ENCODE measurements around the gene GRIN2A. TPM values are rescaled to one million over a fixed set of nuclear protein-coding genes. Genes with fewer than 3 reads are reported as not detected.

GRIN2A gene
- total RNA-seq, 1 donor from 2014 or later = 0.03 TPM

DNA sequence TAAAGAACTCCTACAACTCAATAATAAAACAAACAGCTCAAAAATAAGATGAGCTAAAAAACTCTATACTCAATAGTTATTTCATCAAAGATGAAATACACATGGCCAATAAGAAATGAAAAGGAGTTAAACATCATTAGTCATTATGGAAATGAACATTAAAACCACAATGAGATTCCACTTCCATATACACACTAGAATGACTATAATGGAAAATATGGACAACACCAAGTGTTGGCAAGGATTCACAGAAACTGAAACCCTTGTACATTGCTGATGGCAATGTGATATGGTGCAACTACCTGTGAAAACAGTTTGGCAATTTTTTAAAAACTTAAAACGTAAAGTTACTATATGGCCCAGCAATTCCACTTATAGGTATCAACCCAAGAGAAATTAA, 91.4 kb downstream of the GRIN2A start:
- ATAC-seq (no peak), DNase-seq (ENCODE audit: low spot score) (no peak)

GRCh38 chr16:10088380-10088793, 93.8 kb downstream of the GRIN2A start:
- ATAC-seq = no peak
- no peak for DNase-seq (ENCODE audit: low spot score)

DNA sequence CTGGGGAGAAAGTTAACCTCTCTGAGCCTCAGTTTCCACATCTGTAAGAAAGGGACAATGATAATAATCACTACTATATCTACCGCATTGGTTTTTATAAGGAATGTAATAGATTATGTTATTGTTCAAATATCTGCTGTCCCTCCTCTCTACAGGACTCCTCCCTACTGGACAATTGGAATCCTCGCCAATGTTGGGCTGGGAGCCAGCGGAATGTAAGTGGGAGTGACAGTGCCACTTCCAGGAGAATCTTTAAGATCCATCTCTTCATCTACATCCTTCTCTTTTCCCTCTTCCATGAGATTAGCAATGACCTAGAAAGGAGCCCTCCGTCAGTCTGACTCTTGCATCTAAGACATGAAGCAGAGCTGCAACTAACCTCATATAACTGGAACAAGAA, 95.1 kb downstream of the GRIN2A start:
- ATAC-seq (no peak), DNase-seq (ENCODE audit: low spot score) (no peak)

GRCh38 chr16:10086620-10087019, 95.6 kb downstream of the GRIN2A start:
- DNase-seq (ENCODE audit: low spot score) = no peak
- no peak for ATAC-seq

DNA sequence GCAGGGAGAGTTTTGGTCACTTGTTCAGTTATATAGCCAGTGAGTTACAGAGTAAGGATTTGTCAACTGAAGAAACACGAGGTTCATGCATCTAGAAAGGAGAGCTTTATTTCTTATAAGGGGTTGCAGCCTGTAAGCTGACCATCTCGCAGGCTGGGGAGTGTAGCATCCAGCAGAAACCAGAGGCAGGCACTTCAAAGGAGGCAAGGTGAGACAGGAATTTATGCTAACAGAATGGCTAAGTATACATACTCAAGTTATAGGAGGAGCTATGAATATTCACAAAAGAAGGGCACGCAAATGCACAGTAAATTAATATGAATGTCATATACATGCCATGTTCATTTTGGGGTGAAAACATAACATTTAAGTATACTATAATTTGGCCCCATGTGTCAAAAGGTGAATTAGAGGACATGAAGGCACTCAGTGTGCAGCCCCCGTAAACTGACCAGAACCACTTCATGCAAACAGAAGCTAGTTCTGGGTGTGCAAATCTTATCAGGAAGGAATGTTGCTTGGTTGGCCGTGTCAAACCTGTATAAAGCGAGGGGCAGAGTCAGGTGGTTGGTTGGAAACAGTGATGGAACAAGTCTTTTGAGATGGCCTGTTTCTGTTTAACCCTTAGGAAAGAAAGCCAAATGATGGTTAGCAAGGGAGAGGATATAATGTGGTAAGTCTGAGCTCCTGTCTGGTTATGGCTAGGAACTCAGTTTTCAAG, 97.0 kb downstream of the GRIN2A start:
- no peak for ATAC-seq
- DNase-seq (ENCODE audit: low spot score) = no peak

- no peak for ATAC-seq
- no peak for DNase-seq (ENCODE audit: low spot score)
Measured at GRCh38 chr16:10083301-10083700, 98.9 kb downstream of the GRIN2A start.

GRCh38 chr16:10081201-10081940, 100.9 kb downstream of the GRIN2A start:
- ATAC-seq = no peak
- no peak for DNase-seq (ENCODE audit: low spot score)

GRCh38 chr16:10080051-10080772, 102.0 kb downstream of the GRIN2A start:
- no peak for ATAC-seq

DNA sequence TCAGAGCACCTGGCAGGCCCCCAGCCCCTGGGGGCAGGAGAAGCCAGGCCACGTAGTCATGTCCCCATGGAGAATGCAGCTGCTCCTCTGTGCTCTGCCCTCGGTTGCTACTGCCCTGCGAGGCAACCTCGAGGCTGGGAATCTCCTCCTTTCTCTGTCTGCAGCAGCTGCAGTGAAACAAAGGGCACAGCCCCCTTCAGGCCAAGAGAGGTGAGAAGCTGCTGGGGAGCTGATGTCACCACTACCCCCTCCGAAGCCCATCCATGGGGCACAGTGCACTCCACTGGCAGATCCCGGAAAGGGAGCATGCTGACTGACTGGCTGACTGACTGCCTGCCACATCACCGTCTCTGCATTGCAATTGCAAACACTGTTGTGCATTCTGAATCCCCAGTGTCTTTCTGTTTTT, 103.7 kb downstream of the GRIN2A start:
- no peak for DNase-seq (ENCODE audit: low spot score)
- ATAC-seq = no peak

More at GRCh38 chr16:10080051-10080772, 102.0 kb downstream of the GRIN2A start:
- no peak for DNase-seq (ENCODE audit: low spot score)

DNA sequence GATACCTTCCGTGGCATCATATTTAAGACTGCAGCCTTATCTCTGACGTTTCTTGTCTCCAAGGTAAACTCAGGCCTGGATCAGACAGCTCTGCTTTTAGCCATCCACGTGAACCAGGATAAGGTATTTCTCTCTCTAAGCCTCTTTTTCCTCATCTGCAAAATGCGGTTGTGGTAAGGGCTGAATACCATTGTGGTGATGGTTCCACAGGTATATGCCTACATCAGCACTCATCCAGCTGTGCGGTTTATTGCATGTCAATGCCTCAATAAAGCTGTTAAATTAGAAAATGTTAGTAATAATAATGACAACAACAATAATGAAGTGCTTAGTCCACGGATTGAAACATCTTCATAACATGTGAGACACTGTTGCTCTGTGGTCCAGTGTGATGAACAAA, 104.4 kb downstream of the GRIN2A start:
- DNase-seq (ENCODE audit: low spot score) = no peak
- no peak for ATAC-seq

DNA sequence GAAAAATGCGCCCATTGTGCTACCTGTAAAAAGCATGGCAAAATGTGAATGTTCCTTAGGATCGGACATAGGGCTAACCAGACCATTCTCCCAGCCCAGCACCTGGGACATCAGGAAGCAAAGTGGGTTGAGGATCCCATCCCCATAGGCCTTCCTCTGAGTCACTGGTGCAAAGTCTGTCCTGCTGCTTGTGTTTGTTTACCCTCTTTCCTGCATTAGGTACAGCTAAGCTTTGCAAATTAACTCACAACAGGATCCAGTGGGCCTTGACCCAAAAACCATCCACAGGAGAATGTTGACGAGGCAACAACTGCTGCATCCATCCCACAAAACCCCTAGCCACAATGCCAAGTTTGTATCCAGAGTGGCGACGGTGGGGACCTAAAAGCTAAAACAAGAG, 106.2 kb downstream of the GRIN2A start:
- ATAC-seq (no peak), DNase-seq (ENCODE audit: low spot score) (no peak)

- DNase-seq (ENCODE audit: low spot score) (no peak), ATAC-seq (no peak)
Measured at GRCh38 chr16:10070591-10070990, 111.6 kb downstream of the GRIN2A start.

DNA sequence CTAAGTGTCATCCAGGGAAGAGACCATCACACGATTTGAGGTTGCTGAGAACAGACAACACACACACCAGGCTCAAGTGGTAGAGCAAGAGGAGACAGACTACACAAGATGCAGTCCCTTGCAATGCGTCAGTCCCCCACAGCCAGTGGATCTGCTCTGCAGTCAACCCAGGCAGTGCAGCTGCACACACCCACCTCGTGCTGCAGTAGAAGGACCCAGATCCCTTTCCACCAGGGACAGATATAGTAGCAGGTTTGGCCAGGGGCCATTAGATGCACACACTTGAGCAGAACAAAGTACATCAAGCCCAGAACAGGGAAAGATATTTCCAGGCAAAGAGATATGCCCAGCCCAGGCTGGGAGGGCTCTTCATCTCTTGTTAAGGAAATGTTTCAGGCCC, 112.9 kb downstream of the GRIN2A start:
- DNase-seq (ENCODE audit: low spot score) (no peak), ATAC-seq (no peak)

DNA sequence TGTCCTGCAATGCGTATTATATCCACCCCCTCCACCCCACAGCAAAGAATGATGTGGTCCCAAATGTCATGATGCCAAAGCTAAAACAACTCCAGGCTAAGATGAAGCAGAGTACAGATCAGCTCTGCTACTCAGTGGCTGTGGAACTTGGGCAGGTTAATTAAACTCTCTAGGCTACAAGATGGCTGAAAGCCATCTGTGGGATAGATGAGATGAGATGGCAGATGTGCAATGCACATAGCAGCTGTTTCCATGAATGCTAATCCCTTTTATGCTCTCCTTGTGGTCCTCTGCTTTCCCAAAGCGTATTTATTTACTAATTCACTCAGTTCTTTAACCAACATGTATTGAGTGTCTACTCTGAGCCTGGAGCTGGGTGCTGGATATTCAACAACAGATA, 114.4 kb downstream of the GRIN2A start:
- ATAC-seq = no peak
- no peak for DNase-seq (ENCODE audit: low spot score)

GRCh38 chr16:10067406-10067805, 114.8 kb downstream of the GRIN2A start:
- ATAC-seq = no peak
- no peak for DNase-seq (ENCODE audit: low spot score)

DNA sequence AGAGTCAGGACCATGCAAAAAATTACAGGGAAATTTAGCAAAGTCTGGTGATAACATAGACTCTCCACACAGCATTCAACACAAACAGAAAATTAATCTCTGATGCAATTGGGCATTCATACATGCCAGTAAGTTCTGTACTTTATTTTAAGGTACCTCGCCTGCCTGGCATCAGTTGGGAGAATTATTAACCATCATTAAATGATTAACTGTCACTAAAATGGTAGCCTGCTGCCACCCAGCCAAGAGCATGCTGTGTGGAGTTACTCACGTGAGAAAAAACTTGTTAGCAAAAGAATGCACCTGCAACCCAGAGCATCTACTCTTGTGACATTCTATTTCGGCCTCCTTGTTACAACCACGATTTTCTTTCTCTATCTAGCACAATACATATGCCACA, 117.2 kb downstream of the GRIN2A start:
- ATAC-seq = no peak
- no peak for DNase-seq (ENCODE audit: low spot score)

DNA sequence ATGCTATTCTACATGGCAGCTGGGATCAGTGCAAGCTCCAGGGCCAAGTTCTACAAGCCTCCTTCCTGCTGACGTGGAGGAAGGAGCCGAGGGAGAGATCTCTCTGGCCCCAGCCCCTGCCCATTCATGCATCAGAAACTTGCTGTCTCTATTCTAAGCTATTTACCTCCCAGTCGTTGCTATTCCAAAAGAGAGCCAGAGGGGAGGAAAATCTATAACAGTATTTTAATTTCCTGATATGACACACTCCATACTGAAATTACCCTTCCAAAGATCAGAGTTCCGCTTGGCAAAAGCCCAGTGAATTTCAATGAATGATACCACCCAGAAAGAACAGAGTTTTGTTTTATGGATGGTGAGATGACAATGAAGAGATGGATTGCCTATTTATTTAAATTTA, 133.4 kb downstream of the GRIN2A start:
- ATAC-seq (no peak), DNase-seq (ENCODE audit: low spot score) (no peak)

- no peak for DNase-seq (ENCODE audit: low spot score)
Measured at GRCh38 chr16:10045947-10046346, 136.3 kb downstream of the GRIN2A start.

GRCh38 chr16:10045291-10045775, 136.9 kb downstream of the GRIN2A start:
- DNase-seq (ENCODE audit: low spot score) = no peak
- no peak for ATAC-seq

More at GRCh38 chr16:10045947-10046346, 136.3 kb downstream of the GRIN2A start:
- no peak for ATAC-seq

DNA sequence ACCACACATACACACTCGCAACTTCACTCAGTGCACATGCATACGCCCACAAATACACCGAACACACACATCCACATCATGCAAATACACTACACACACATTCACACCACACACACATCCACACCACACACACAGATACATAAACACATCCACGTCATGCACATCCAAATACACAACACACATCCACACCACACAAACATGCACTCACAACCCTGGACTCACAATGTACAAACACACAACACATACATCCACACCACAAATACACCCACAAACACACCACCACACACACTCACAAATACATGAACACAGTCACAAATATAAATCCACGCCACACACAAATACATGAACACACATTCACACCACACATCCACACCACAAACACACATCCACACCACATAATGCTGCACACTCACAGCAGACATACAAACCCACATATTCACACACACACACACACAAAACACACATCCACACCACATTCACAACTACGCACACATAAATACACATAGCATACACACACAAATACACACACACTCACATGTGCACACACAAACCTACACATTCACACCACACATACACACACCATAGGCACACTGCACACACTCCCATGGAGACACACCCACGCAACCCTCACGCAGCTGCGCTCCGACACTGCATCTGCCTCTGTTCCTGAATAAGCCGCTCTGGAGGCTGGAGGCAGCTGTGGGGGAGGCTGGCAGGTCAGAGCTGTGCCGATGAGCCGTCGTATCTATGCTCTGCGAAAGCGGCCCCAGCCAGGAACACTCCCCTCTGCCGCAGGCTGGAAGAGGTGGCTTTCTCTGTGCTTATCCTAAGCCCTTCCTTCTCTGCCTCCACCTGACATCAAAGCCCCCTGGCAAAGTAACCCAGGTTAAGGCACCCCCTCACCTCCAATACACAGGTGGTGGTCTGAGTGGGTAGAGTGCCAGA, 141.8 kb downstream of the GRIN2A start:
- ATAC-seq (no peak), DNase-seq (ENCODE audit: low spot score) (no peak)

All from left lobe of liver (tissue), 2 donors.